Fibroblast of villous mesenchyme (primary cell): ENCODE data around the gene SCOC. TPM values are rescaled to one million over a fixed set of nuclear protein-coding genes. Genes with fewer than 3 reads are reported as not detected.
A peak's percentile ranks its signal among the peaks of the same experiment; 100 is the strongest.

ENCODE experiments used
- DNase-seq: peaks from one replicate; pipeline ENCODE4 v3.0.0-alpha.2; 2010; ENCODE audit warnings: low read depth
- H3K4me3 ChIP-seq: 2 replicates; pipeline ENCODE4 v1.5.1; 2011; ENCODE audit warnings: low read depth, mild to moderate bottlenecking, low read length
- total RNA-seq: library from RNA; depleted of rRNA; stranded (reverse); fragments of >200 nt; gene quantifications from 2 replicates; pipeline ENCODE4 v1.2.3, GENCODE V29; 2012
- TF ChIP-seq, protein P1 (sequence below): IDR thresholded peaks from 2 replicates; pipeline ENCODE4 v1.5.1; 2012; ENCODE audit warnings: low read depth, mild to moderate bottlenecking, low read length; ENCODE audit not compliant: insufficient read depth

The SCOC gene
- total RNA-seq: 42.8 and 84.6 TPM in 2 replicates

DNA sequence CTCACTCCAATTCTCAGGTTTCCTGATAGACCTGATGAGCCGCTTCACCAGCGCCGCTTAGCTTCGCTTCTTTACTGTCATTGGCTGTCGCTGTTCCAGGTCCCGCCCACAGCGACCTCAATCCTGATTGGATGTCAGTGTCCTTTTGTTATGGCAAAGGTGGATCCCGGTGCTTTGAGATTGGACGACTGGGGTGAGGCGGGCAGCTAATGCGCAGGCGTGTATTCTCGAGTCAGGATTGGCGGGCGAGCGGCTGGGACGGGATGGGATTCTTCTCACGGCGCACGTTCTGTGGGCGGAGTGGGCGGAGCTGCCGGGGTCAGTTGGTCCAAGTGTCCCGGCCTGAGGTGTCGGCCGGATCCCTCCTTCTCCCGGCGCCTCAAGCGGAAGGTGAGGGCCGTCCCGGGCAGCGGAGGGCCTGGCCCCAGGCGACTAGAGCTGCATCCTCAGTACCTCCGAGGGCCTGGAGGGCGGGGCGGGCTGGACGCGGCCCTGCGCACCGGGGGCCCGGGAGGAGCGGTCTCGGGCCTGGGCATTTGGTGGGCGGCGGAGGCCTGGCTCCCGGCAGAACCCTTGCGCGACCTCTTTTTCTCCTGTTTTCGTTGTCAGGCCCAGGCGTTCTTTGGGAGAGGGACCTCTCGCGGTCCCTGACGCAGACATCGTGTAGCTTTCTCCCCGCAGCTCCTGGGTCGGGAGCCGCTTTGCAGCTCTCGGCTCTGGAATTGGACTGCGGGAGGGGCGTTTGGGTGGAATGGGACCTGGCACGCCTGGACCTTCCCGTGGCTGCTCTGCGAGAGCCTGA lies at the start of gene SCOC:
Gene SCOC, plus strand, starts transcription at position 319 of the 802 bp plus-strand sequence. CDS start 5,525 bp downstream, outside the sequence.
- TF ChIP-seq, protein P1, sequence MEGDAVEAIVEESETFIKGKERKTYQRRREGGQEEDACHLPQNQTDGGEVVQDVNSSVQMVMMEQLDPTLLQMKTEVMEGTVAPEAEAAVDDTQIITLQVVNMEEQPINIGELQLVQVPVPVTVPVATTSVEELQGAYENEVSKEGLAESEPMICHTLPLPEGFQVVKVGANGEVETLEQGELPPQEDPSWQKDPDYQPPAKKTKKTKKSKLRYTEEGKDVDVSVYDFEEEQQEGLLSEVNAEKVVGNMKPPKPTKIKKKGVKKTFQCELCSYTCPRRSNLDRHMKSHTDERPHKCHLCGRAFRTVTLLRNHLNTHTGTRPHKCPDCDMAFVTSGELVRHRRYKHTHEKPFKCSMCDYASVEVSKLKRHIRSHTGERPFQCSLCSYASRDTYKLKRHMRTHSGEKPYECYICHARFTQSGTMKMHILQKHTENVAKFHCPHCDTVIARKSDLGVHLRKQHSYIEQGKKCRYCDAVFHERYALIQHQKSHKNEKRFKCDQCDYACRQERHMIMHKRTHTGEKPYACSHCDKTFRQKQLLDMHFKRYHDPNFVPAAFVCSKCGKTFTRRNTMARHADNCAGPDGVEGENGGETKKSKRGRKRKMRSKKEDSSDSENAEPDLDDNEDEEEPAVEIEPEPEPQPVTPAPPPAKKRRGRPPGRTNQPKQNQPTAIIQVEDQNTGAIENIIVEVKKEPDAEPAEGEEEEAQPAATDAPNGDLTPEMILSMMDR: no peak

DNA sequence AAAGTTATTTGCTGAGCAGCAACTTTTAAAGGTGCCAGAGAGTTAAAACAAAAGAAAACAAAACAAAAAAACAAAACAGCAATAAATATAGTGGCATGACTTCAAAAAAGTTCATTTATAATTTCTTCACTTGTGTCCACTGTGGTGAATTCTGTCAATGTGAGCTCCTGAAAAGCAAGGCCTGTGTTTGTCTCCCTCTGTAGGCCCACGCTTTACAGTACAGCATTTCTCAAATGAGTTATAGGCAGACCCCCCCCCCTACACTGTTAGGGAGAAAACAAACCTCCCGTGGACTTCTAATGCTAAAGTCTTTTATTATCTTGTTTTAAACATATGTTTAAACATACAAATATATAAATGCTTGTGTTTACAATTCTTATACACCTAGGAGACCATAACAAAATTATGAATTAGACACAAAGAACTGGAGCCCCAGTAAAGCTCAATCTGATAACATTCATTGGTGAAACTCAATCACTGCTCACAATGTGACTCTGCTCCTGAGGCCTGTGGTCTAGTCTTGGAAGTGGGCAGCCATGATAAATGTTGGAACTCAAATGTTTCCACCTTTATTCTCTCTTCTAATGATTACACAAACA lies 47.0 kb upstream of the SCOC start:
- TF ChIP-seq, protein P1: peak; percentile 78
- DNase-seq: peak; percentile 60
- no peak overlapping the region for H3K4me3 ChIP-seq

More for the DNA sequence above, at the start of gene SCOC:
- peak; percentile 99 for DNase-seq
- H3K4me3 ChIP-seq: peak within 1 kb of the TSS; percentile 77

DNA sequence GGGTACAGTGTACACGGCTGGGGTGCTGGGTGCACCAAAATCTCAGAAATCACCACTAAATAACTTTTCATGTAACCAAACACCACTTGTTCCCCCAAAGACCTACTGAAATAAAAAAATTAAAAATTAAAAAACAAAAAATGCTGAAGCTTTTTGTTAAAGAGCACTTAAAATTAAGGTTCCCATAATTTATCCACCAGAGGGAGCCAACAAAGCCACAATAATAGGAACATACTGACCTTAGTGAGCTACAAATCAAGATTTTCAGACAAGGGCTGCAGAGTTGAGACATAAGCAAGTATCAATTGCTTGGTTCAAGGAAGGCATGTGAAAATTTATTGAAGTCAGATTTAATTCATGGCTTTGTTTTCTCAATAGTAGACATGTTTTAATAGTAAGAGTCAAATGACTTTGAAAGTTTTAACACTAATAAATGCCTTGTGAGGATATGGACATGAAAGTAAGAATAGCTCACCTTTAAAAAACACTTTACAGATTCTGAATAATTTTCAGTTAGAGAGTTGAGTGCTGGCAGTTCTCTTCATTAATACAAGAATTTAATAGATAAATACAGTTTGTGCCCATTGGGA lies 43.0 kb upstream of the SCOC start:
- TF ChIP-seq, protein P1: peak; percentile 49
- no peak overlapping the region for H3K4me3 ChIP-seq
- peak; percentile 51 for DNase-seq

DNA sequence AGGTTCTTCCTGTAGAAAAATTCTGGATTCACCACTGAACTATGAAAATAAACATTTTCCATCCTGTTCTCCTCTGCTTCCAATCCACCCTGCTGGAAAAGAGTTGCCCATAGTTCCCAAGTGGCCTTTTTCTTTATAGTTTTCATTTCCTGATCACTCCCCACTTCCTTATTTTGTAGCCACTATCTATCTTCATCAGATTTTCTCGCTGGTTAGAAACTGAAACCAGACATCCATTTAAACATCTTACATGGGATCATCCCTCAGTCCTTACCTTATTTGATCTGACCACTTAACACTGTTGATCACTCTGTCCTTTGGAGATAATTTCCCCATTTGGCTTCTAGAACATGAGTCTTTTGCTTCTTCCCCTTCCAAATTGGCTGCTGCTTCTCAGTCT lies 42.2 kb upstream of the SCOC start:
- TF ChIP-seq, protein P1: no peak
- DNase-seq: no peak
- H3K4me3 ChIP-seq: no peak overlapping the region

DNA sequence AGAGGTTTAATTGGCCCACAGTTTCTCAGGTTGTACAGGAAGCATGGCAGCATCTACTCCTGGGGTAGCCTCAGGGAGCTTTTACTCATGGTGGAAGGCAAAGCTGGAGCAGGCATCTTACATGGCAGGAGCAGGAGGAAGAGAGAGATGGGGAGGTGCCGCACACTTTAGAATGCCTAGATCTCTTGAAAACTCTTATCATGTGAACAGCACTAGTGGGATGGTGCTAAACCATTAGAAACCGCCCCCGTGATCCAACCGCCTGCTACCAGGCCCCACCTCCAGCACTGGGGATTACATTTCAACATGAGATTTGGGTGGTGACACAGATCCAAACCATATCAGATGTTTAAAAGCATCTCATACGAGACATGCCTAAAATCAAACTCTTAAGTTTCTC lies 41.6 kb upstream of the SCOC start:
- TF ChIP-seq, protein P1: no peak
- no peak for DNase-seq

DNA sequence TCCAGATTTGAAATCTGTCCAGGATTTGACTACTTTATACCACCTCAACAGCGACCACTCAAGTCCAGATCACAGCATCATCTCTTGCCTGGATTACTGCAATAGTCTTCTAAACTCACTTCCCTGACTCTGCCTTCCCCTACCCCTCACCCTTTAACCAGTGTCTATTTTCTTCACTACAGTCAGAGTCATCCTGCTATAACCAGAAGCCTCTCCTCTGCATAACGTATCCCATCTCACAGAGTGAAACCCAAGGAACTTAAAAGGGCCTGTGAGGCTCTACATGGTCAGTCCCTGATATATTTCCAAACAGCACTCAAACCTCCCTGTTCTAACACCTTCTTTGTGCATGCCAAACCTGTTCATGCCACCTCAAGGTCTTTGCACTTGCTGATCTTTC lies 40.7 kb upstream of the SCOC start:
- H3K4me3 ChIP-seq: no peak overlapping the region
- no peak for DNase-seq
- TF ChIP-seq, protein P1: no peak

More for the DNA sequence above, 41.6 kb upstream of the SCOC start:
- H3K4me3 ChIP-seq: no peak overlapping the region
